K562 (cell line): ENCODE measurements around the gene TRMT2A. TPM values are rescaled to one million over a fixed set of nuclear protein-coding genes. Genes with fewer than 3 reads are reported as not detected.

Source experiments
- ATAC-seq: fragments of 200-7000 bp; cut with Tn5 transposase; 3 replicates; pipeline ENCODE4 v1.9.1; 2020; ENCODE audit warnings: moderate library complexity
- BruUV-seq: library from RNA; stranded (reverse); fragments of 400-500 nt; replicated peaks from 2 replicates; lab custom pipeline; 2021; lab: Mats Ljungman, UMichigan
- CTCF ChIA-PET: fragments of 300-600 bp; formaldehyde crosslinking; extraction: SDS; loops from one replicate; lab custom pipeline; 2021; ENCODE audit warnings: low intra/inter-chr PET ratio; lab: Yijun Ruan, JAX
- POLR2A ChIA-PET: fragments of 300-600, 350-650 bp; sonication (Branson Sonifier 250); formaldehyde crosslinking; extraction: SDS; loops from one replicate; lab custom pipeline; 2021; ENCODE audit warnings: antibody characterized with exemption, inconsistent platforms; lab: Yijun Ruan, JAX
- DNase-seq, 4 experiments: peaks; one replicate each; pipeline versions ENCODE4 v3.0.0 to v3.0.0-alpha.2; 2011 to 2018; ENCODE audit warnings: low spot score in 3 of 4, mixed read lengths in 3 of 4; ENCODE audit errors: extremely low read depth in 1 of 4
- FAIRE-seq: peaks from 2 replicates; lab custom pipeline; 2011; peaks lifted over from hg19 to GRCh38; lab: Jason Lieb, UNC
- H2AFZ ChIP-seq: 2 replicates; pipeline ENCODE4 v1.6.0; 2011; ENCODE audit warnings: low read depth, low read length, control low read depth, inconsistent platforms
- H3K27ac ChIP-seq: fragments of 200-600 bp; 3 replicates; pipeline ENCODE4 v1.8.0; 2011; ENCODE audit warnings: low read depth, mild to moderate bottlenecking, control low read depth, inconsistent platforms, low read length, moderate library complexity, mixed read lengths; ENCODE audit errors: extremely low read depth
- H3K27me3 ChIP-seq, 2 experiments: fragments of 300-600 bp in 1 of 2; 2 replicates in 1 of 2; 3 replicates in 1 of 2; pipeline versions ENCODE4 v1.6.0 to v1.8.0; 2011; ENCODE audit warnings: inconsistent platforms in 2 of 2, low read length in 2 of 2, mild to moderate bottlenecking in 1 of 2, mixed read lengths in 1 of 2, moderate library complexity in 1 of 2; ENCODE audit not compliant: control insufficient read depth in 2 of 2, insufficient read depth in 2 of 2
- H3K36me3 ChIP-seq: fragments of 300-600 bp; 3 replicates; pipeline ENCODE4 v1.8.0; 2011; ENCODE audit warnings: mild to moderate bottlenecking, low read length, inconsistent platforms; ENCODE audit not compliant: control insufficient read depth, insufficient read depth
- H3K4me1 ChIP-seq, 2 experiments: fragments of 200-600 bp in 1 of 2; replicated peaks in 1 of 2; 2 replicates in 1 of 2; 3 replicates in 1 of 2; pipeline versions ENCODE4 v1.5.1 to v1.8.0; 2011; ENCODE audit warnings: inconsistent platforms in 2 of 2, low read length in 2 of 2, mild to moderate bottlenecking in 1 of 2, mixed read lengths in 1 of 2, moderate library complexity in 1 of 2; ENCODE audit not compliant: control insufficient read depth in 2 of 2, insufficient read depth in 2 of 2
- H3K4me2 ChIP-seq: 2 replicates; pipeline ENCODE4 v1.6.1; 2011; ENCODE audit warnings: low read length, control low read depth, inconsistent platforms, mixed read lengths; ENCODE audit not compliant: insufficient read depth
- H3K4me3 ChIP-seq: fragments of 200-600 bp; sonication (generic), shearing (Covaris generic); 2 replicates; pipeline ENCODE4 v1.5.1; 2016; ENCODE audit warnings: control low read depth, inconsistent platforms
- H3K79me2 ChIP-seq: fragments of 200-600 bp; 3 replicates; pipeline ENCODE4 v1.8.0; 2011; ENCODE audit warnings: low read length, inconsistent platforms; ENCODE audit not compliant: control insufficient read depth, insufficient read depth
- H3K9ac ChIP-seq, 2 experiments: 2 replicates each; pipeline versions ENCODE4 v1.6.0 to v1.6.1; 2011; ENCODE audit warnings: low read depth in 2 of 2, low read length in 2 of 2, control low read depth in 1 of 2, inconsistent platforms in 1 of 2, mild to moderate bottlenecking in 1 of 2, mixed read lengths in 1 of 2; ENCODE audit not compliant: insufficient read depth in 1 of 2
- H3K9me1 ChIP-seq: one replicate; pipeline ENCODE4 v1.6.0; 2011; ENCODE audit warnings: inconsistent platforms, mild to moderate bottlenecking, low read length, moderate library complexity; ENCODE audit not compliant: control insufficient read depth, insufficient read depth
- H3K9me3 ChIP-seq: replicated peaks from 2 replicates; pipeline ENCODE4 v1.5.1; 2011; ENCODE audit warnings: low read depth, low read length, inconsistent platforms; ENCODE audit not compliant: control insufficient read depth, insufficient read depth
- H4K20me1 ChIP-seq: replicated peaks from 2 replicates; pipeline ENCODE4 v1.6.1; 2011; ENCODE audit warnings: low read length, inconsistent platforms, mixed read lengths; ENCODE audit not compliant: control insufficient read depth, insufficient read depth
- GATAD2B ChIP-seq: fragments of 450-650 bp; IDR thresholded peaks from 2 replicates; pipeline ENCODE4 v1.6.1; 2017; ENCODE audit warnings: mild to moderate bottlenecking, borderline replicate concordance
- MYBL2 ChIP-seq, 2 experiments: fragments of 450-650 bp in 1 of 2; sonication (generic) in 1 of 2; formaldehyde crosslinking in 1 of 2; IDR thresholded peaks; 2 replicates each; pipeline versions ENCODE4 v1.6.1 to v1.8.1; 2017 to 2022; ENCODE audit warnings: borderline replicate concordance in 1 of 2, inconsistent platforms in 1 of 2, low read depth in 1 of 2, mild to moderate bottlenecking in 1 of 2, missing genetic modification reagents in 1 of 2, moderate library complexity in 1 of 2
- NCOA6 ChIP-seq: fragments of 450-650 bp; IDR thresholded peaks from 2 replicates; pipeline ENCODE4 v1.6.1; 2017; ENCODE audit warnings: mild to moderate bottlenecking
- NFRKB ChIP-seq: fragments of 450-650 bp; IDR thresholded peaks from 2 replicates; pipeline ENCODE4 v1.6.1; 2016; ENCODE audit warnings: low read depth
- NKRF ChIP-seq: fragments of 450-650 bp; IDR thresholded peaks from 2 replicates; pipeline ENCODE4 v1.6.1; 2016; ENCODE audit warnings: borderline replicate concordance
- PHB2 ChIP-seq: fragments of 450-650 bp; IDR thresholded peaks from 2 replicates; pipeline ENCODE4 v1.6.1; 2017; ENCODE audit warnings: low read depth
- SETDB1 ChIP-seq: IDR thresholded peaks from one replicate; pipeline ENCODE4 v1.6.1; 2012; ENCODE audit warnings: low read length, control low read depth, inconsistent platforms
- SRSF1 ChIP-seq: fragments of 200-400 bp; formaldehyde crosslinking; IDR thresholded peaks from 2 replicates; pipeline ENCODE4 v1.6.1; 2017; ENCODE audit warnings: mild to moderate bottlenecking, low read depth, low read length, moderate library complexity
- TBL1XR1 ChIP-seq, 2 experiments: IDR thresholded peaks; 2 replicates each; pipeline ENCODE4 v1.6.1; 2012; ENCODE audit warnings: improper control_type of control experiment in 2 of 2, low read length in 2 of 2, mild to moderate bottlenecking in 1 of 2
- ZNF407 ChIP-seq: fragments of 450-650 bp; IDR thresholded peaks from 2 replicates; pipeline ENCODE4 v1.6.1; 2016; ENCODE audit warnings: low read depth
- ZNF695 ChIP-seq: fragments of 450-650 bp; formaldehyde crosslinking; IDR thresholded peaks from 2 replicates; pipeline ENCODE4 v1.4.0; 2020; ENCODE audit warnings: mild to moderate bottlenecking, moderate library complexity
- ZSCAN32 ChIP-seq: fragments of 450-650 bp; formaldehyde crosslinking; IDR thresholded peaks from 2 replicates; pipeline ENCODE4 v1.4.0; 2020; ENCODE audit warnings: mild to moderate bottlenecking, moderate library complexity
- WGBS: fragments of 100-300 bp; shearing (Covaris generic); methylation state at CpG from one replicate; pipeline ENCODE4 v1.1.6; 2016; ENCODE audit warnings: low coverage, mixed read lengths; ENCODE audit not compliant: insufficient coverage; ENCODE audit errors: missing lambda C conversion rate; 5-methylcytosine and 5-hydroxymethylcytosine counted together
- in situ Hi-C: fragments of 300-500 bp; cut with MboI; formaldehyde crosslinking; loops from 4 replicates; pipeline ENCODE4 v1.15.0; 2018; ENCODE audit warnings: inconsistent platforms, mixed read lengths
- intact Hi-C: fragments of 100-400 bp; cut with micrococcal nuclease; formaldehyde crosslinking; loops from 2 replicates; pipeline ENCODE4 v1.14.2; 2022
- polyA plus RNA-seq, 8 experiments: library from polyadenylated mRNA; depleted of rRNA in 4 of 8; stranded (reverse) in 5 of 8; unstranded in 3 of 8; fragments of >200 nt; fragmentation: Nextera tagmentation in 2 of 8; fragmentation: Illumina TruSeq in 1 of 8; extraction: Ambion mirVana in 2 of 8; extraction: Trizol in 1 of 8; gene quantifications; 2 replicates each; pipeline versions ENCODE4 v1.2.1 to v1.2.3, GENCODE V29; 2011 to 2014; ENCODE audit warnings: inconsistent platforms in 1 of 8, missing spikeins in 1 of 8
- total RNA-seq, 7 experiments: library from RNA; depleted of rRNA in 6 of 7; stranded (reverse); fragments of >200 nt in 6 of 7; fragmentation: Illumina TruSeq in 2 of 7; extraction: Trizol in 2 of 7; gene quantifications; 2 replicates each; pipeline versions ENCODE4 v1.2.1 to v1.2.3, GENCODE V29; 2011 to 2021; ENCODE audit warnings: low replicate concordance in 1 of 7

The TRMT2A gene
- total and polyA plus RNA-seq, 9 of the 15 experiments (the other 6 are each of a cell fraction or from before 2014, with no cell fraction given): 1.6 to 265 (median 140) TPM

- DNase-seq (peak; percentile 59 to 88 (median 76)), ATAC-seq (0 out of 3 replicates have a peak, but pooled peaks have one; percentile 0), FAIRE-seq (no peak)
- peak overlapping the region; percentile 38 to 92 for H3K9ac ChIP-seq
- no peaks in the 10 kb centered on the region for H3K27me3 ChIP-seq
- H3K4me3 ChIP-seq: peak overlapping the region; percentile 62
- peaks cover 9% of the 10 kb centered on the region for H3K9me1 ChIP-seq
- intact Hi-C loops: no loop called here
- peaks cover 21% of the 10 kb centered on the region for H3K79me2 ChIP-seq
- no peaks in the 10 kb centered on the region for H3K9me3 ChIP-seq
- in situ Hi-C loops: no loop called here
- BruUV-seq: no TSS peak
- ChIA-PET CTCF (interaction anchor here (5.8 kb wide), 1 partner anchor 161 kb away, joined by 80 read pairs; no protein-coding TSS in a partner anchor), POLR2A (no interaction called here)
- H2AFZ ChIP-seq: peak overlapping the region; percentile 54
- no peak overlapping the region for H3K27ac ChIP-seq
- H3K36me3 ChIP-seq: peaks cover 12% of the 10 kb centered on the region; the same call in 2 of the 3 replicates
- peaks cover 11 to 84% of the 10 kb centered on the region in 2 experiments for H3K4me1 ChIP-seq
- WGBS: 3% methylated on average over 72 of the region's 72 CpGs
- peaks cover 74% of the 10 kb centered on the region for H4K20me1 ChIP-seq
- peak overlapping the region; percentile 75 for H3K4me2 ChIP-seq
- TF ChIP-seq NCOA6: no peak
- no peak for TF ChIP-seq NFRKB
- no peak for TF ChIP-seq ZNF407
- no peak for TF ChIP-seq PHB2
- TF ChIP-seq ZNF695 (CRISPR knock-in tag): no peak
- no peak for TF ChIP-seq ZSCAN32 (CRISPR knock-in tag)
- TF ChIP-seq SETDB1: no peak
- TF ChIP-seq GATAD2B: no peak
- no peak for TF ChIP-seq TBL1XR1 (IDR thresholded peaks at IDR 0.05; ENCODE audit: low read length in 2 of 2)
- TF ChIP-seq NKRF: peak; percentile 66
- no peak for TF ChIP-seq MYBL2 (IDR thresholded peaks at IDR 0.05; ENCODE audit: low read depth)
- TF ChIP-seq MYBL2 (CRISPR knock-in tag; IDR thresholded peaks at IDR 0.05; ENCODE audit: borderline replicate concordance): no peak
- TF ChIP-seq SRSF1: no peak
Observed at GRCh38 chr22:20131859-20132685, 15.0 kb upstream of the TRMT2A start.
